Right atrium auricular region (tissue), 2 donors: Measurements from ENCODE around the gene HAL. TPM values are rescaled to one million over a fixed set of nuclear protein-coding genes. Genes with fewer than 3 reads are reported as not detected.

Source experiments
- DNase-seq: peaks from one replicate; pipeline ENCODE4 v3.0.0-alpha.2; 2019; ENCODE audit warnings: low spot score
- H3K27ac ChIP-seq, 2 donors: fragments of 200-600 bp; sonication (generic); 1 replicate in 1 of 2; 2 replicates in 1 of 2; pipeline ENCODE4 v1.5.1; 2016 to 2019
- H3K27me3 ChIP-seq, 2 donors: fragments of 200-600 bp; sonication (generic); one replicate each; pipeline versions ENCODE4 v1.5.1 to v1.6.0; 2017 to 2019
- H3K36me3 ChIP-seq: fragments of 200-600 bp; sonication (generic); one replicate; pipeline ENCODE4 v1.5.1; 2016
- H3K4me1 ChIP-seq, 2 donors: fragments of 200-600 bp; sonication (generic); one replicate each; pipeline versions ENCODE4 v1.5.1 to v1.6.0; 2017 to 2019
- H3K4me3 ChIP-seq, 2 donors: fragments of 200-600 bp; sonication (generic); 1 replicate in 1 of 2; 2 replicates in 1 of 2; pipeline ENCODE4 v1.5.1; 2017 to 2019; ENCODE audit warnings: mild to moderate bottlenecking in 1 of 2, moderate library complexity in 1 of 2
- H3K9me3 ChIP-seq, 2 donors: fragments of 200-600 bp; sonication (generic); one replicate each; pipeline ENCODE4 v1.5.1; 2019
- total RNA-seq, 2 donors: library from RNA; depleted of rRNA; stranded (reverse); fragments of >200 nt; gene quantifications; one replicate each; pipeline ENCODE4 v1.1.0, GENCODE V29; 2016
- TF ChIP-seq, protein P1 (sequence below), 2 donors: fragments of 200-600 bp; sonication (generic); IDR thresholded peaks; one replicate each; pipeline ENCODE4 v1.5.1; 2019; ENCODE audit warnings: antibody characterized with exemption in 2 of 2

The HAL gene
- total RNA-seq, 2 donors from 2014 or later: 0.24 to 0.93 TPM

DNA sequence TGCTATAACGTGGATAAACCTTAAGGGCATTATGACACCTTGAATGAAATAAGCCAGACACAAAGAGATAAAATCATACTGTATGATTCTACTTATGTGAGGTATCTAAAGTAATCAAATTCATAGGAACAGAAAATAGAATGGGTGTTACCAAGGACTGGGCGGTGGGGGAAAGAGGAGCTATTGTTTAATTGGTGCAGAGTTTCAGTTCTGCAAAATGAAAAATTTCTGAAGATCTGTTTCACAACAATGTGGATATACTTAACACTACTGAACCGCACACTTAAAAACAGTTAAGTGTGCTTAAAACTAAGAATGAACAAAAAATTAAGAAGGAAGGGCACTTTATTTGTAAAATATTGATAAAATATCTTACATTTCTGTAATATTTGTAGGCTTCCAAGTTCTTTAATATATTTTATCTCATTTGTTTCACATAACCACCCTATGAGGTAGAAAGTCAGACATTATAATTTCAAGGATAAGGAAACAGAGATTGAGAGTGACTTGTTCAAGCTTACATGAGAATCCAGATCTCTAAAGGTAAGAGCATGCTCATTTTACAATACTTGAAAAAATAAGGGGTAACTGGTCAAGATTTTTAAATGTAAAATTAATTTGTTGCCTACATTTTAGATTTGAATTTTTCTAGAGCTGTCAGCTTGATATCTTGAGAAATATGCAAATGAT, 24.3 kb upstream of the HAL start:
- Histone ChIP-seq H3K4me1 (no peaks in the 10 kb centered on the region), H3K4me3 (no peak overlapping the region), H3K27me3 (no peaks in the 10 kb centered on the region), H3K36me3 (peaks cover 49% of the 10 kb centered on the region), H3K9me3 (no peaks in the 10 kb centered on the region), H3K27ac (no peak overlapping the region)
- TF ChIP-seq, protein P1, sequence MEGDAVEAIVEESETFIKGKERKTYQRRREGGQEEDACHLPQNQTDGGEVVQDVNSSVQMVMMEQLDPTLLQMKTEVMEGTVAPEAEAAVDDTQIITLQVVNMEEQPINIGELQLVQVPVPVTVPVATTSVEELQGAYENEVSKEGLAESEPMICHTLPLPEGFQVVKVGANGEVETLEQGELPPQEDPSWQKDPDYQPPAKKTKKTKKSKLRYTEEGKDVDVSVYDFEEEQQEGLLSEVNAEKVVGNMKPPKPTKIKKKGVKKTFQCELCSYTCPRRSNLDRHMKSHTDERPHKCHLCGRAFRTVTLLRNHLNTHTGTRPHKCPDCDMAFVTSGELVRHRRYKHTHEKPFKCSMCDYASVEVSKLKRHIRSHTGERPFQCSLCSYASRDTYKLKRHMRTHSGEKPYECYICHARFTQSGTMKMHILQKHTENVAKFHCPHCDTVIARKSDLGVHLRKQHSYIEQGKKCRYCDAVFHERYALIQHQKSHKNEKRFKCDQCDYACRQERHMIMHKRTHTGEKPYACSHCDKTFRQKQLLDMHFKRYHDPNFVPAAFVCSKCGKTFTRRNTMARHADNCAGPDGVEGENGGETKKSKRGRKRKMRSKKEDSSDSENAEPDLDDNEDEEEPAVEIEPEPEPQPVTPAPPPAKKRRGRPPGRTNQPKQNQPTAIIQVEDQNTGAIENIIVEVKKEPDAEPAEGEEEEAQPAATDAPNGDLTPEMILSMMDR (IDR thresholded peaks at IDR 0.05): no peak
- no peak for DNase-seq

DNA sequence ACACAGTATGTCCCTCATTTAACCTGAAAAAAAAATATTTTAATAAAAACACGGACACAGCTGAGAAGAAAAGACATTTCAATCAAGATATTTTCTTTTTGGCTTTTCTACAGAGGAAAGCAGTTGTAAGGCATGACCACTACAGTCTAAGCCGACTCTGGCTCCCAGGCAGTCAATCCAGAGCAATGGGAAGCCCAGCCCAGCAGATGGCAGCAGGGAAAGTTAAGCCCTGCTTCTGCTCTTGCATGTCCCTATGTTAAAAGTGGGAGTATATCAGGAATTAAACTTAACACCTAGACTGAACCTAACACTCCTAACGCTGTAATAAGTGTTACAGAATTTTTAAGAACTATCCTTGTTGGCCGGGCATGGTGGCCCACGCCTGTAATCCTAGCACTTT, 19.5 kb upstream of the HAL start:
- Histone ChIP-seq H3K9me3 (no peaks in the 10 kb centered on the region), H3K27me3 (no peaks in the 10 kb centered on the region), H3K4me3 (no peak overlapping the region), H3K36me3 (peaks cover 43% of the 10 kb centered on the region), H3K4me1 (no peaks in the 10 kb centered on the region), H3K27ac (no peak overlapping the region)
- TF ChIP-seq, protein P1 (IDR thresholded peaks at IDR 0.05): peak in 1 of 2 donors; percentile 50
- DNase-seq: no peak

DNA sequence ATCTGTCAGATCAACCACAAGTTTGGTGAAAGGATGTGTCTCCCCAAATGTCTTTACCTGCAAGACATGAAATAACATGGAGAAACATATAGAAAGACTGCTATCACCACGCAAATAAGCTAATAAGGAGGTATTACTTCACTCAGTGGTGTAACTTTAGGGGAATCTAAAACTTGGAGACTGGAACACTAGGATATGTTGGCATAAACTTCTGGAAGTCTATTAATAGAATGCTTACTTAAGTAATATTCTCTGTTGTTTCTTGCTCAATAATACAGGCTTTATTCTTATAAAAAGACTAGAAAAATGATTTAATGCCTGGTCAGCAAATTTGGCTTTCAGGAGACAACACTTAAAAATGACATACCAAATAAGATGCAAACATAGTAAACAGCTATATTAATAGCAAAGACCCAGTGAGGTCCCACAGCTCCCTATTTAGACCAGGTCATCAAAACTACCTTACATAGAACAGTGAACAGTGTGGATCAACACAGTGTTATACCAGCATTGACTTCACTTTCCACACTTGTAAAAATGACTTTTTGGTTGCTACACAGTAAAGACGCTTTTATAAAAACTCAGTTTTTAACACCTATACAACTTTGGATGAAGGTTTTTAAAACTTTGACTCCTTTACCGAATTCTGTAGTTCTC, 18.9 kb upstream of the HAL start:
- H3K36me3 ChIP-seq: peaks cover 49% of the 10 kb centered on the region
- no peaks in the 10 kb centered on the region for H3K9me3 ChIP-seq
- H3K4me3 ChIP-seq: no peak overlapping the region
- no peak for DNase-seq
- H3K27me3 ChIP-seq: no peaks in the 10 kb centered on the region
- TF ChIP-seq, protein P1 (IDR thresholded peaks at IDR 0.05): no peak
- H3K4me1 ChIP-seq: no peaks in the 10 kb centered on the region
- H3K27ac ChIP-seq: no peak overlapping the region

DNA sequence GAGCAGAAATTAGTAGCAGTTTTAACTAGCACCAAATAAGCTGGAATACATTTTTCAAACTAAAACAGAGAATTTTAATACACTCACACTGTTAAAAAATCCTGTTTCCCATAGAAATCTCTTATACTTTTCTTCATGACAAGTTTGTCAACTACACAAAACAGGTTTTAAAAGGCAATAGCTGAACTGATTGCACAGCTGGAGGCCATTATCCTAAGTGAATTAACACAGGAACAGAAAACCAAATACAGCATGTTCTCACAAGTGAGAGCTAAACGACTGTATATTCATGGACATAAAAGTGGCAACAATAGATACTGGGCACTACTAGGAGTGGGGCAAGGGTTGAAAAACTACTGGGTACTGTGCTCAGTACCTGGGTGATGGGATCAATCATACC, 11.6 kb upstream of the HAL start:
- H3K36me3 ChIP-seq: peaks cover 89% of the 10 kb centered on the region
- H3K27ac ChIP-seq: no peak overlapping the region
- no peak for DNase-seq
- H3K4me3 ChIP-seq: no peak overlapping the region
- no peaks in the 10 kb centered on the region for H3K27me3 ChIP-seq
- TF ChIP-seq, protein P1 (IDR thresholded peaks at IDR 0.05): no peak
- H3K9me3 ChIP-seq: no peaks in the 10 kb centered on the region
- H3K4me1 ChIP-seq: no peaks in the 10 kb centered on the region

DNA sequence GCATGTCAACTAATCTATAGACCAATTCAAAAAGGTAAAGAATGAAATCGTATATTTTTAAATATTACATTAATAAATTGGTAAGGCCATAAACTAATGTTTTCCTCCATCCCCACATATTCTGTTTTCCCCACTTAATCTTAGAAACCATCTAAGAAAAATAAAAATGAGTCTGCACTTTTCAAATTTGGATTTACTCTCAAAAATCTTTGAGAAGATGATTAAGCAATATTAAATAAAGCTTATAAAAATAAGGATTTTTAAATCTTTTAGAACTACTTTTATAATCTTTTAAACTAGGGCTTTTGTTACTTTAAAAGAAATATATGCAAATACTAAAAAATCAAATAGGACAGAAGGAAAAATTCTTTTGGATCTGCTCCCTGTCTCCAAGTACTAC, 10.6 kb upstream of the HAL start:
- peaks cover 83% of the 10 kb centered on the region for H3K36me3 ChIP-seq

More for the DNA sequence above, 10.6 kb upstream of the HAL start:
- H3K27ac ChIP-seq: no peak overlapping the region
- no peaks in the 10 kb centered on the region for H3K9me3 ChIP-seq
- no peak overlapping the region for H3K4me3 ChIP-seq
- H3K4me1 ChIP-seq: no peaks in the 10 kb centered on the region
- no peak for DNase-seq
- no peaks in the 10 kb centered on the region for H3K27me3 ChIP-seq
- TF ChIP-seq, protein P1 (IDR thresholded peaks at IDR 0.05): no peak
